GM19463 (cell line): Measurements from ENCODE around the gene METTL9.
"Not testable (repeated sequence)": the region's sequence is repeated elsewhere in the genome, so short reads cannot be mapped to it uniquely, and the experiment has no call there.

ENCODE experiments used
- ATAC-seq: cut with Tn5 transposase; IDR thresholded peaks from one replicate; pipeline ENCODE4 v1.9.1; 2021; ENCODE audit warnings: mild to moderate bottlenecking, moderate library complexity; ENCODE audit not compliant: unreplicated experiment

Gene METTL9

DNA sequence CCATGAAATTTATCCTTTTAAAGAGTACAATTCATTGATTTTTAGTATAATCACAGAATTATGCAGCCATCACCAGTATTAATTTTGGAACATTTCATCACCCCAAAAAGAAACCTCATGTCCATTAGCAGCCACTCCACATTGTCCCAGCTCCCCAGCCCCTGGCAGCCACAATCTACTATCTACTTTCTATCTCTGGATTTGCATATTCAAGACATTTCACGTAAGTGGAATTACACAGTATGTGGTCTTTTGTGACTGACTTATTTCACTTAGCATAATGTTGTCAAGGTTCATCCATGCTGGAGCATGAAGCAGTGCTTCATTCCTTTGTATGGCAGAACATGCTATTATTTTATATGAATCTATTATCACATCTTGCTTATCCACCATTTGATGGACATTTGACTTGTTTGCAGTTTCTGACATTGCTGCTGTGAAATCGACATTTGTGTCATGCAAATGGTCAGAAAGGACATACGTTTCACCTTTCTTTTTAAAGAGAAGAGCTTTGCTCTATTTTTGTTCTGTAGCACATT lies 10.7 kb downstream of the METTL9 start:
- no peak for ATAC-seq

- ATAC-seq = no peak
Observed at GRCh38 chr16:21610766-21611165, 11.4 kb downstream of the METTL9 start.

- ATAC-seq = no peak
Observed at GRCh38 chr16:21611198-21611555, 11.8 kb downstream of the METTL9 start.

- ATAC-seq = no peak
Observed at GRCh38 chr16:21611556-21612384, 12.4 kb downstream of the METTL9 start.

GRCh38 chr16:21613361-21613760 lies 14.0 kb downstream of the METTL9 start:
- ATAC-seq = no peak

DNA sequence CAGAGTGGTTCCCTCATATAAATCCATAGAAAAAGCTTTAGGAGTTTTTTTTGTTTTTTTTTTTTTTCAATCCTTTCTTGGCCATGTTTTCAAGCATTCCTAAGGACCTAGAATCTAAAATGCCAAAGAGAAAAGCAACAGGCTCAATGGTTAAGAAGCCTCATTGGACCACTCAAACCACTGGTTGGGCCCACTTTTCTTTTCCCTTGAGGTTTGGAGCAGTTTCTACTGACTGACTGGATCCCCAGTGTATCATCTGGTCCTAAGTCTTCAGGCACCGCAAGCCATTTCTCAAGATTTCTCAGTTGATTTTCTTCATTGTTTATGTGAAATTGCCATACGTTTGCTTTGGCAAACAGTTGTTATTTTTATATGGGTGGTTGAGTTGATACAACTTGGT lies 14.4 kb downstream of the METTL9 start:
- ATAC-seq = no peak

DNA sequence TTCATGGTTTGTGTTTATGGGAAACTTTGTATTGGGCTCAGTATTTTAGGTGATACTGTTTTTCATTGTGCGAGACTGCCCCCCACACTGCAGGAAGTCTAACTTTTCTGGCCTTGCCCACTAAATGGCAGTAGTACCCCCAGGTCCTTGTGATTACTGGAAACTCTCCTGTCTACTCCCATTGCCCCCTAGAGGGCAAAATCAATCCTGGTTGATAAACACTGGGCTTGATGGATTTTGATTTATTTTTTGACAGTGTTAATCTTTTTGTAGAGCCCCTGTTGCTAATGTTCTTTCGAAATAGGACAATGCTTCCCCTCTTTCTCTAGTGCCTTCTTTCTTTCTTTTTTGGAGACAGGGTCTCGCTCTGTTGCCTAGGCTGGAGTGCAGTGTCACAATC lies 15.5 kb downstream of the METTL9 start:
- no peak for ATAC-seq

GRCh38 chr16:21617607-21618006 lies 18.2 kb downstream of the METTL9 start:
- no peak for ATAC-seq

DNA sequence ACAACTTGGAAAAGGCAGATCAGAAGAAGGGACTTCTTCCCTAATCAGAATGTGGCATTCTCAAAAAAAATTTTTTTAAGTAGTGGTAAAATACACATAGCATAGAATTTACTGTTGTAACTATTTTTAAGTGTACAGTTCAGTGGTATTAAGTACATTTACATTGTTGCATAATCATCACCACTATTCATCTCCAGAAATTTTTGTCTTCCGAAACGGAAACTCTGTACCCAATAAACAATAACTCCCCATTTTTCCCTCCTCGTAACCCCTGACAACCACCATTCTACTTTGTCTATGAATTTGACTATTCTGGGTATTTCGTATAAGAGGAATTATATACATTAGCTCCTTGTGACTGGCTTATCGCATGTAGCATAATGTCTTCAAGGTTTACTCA lies 18.9 kb downstream of the METTL9 start:
- ATAC-seq = no peak

- no peak for ATAC-seq
Observed at GRCh38 chr16:21619765-21620425, 20.5 kb downstream of the METTL9 start.

- ATAC-seq = no peak
Observed at GRCh38 chr16:21620592-21620991, 21.2 kb downstream of the METTL9 start.

DNA sequence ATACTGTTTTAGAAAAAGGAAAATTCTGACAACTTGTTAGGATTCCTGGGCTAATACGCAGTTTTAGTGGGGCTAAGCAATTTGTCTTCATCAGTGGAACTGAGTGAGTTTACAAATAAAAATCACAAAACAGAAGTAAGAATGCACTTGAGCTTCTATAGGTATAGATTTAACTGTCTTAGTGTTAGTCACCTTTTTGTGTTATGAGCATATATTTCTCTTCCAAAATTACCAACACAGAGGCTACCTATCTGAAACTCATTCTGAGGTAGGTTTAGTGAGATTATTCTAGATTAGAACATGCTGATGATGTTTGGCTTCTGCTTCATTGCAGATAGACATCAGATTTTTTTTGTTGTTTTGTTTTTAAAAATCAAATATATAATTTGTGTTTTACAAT lies 23.2 kb downstream of the METTL9 start:
- no peak for ATAC-seq

GRCh38 chr16:21625026-21625425 lies 25.6 kb downstream of the METTL9 start:
- no peak for ATAC-seq

GRCh38 chr16:21626659-21627277 lies 27.4 kb downstream of the METTL9 start:
- ATAC-seq = no peak

DNA sequence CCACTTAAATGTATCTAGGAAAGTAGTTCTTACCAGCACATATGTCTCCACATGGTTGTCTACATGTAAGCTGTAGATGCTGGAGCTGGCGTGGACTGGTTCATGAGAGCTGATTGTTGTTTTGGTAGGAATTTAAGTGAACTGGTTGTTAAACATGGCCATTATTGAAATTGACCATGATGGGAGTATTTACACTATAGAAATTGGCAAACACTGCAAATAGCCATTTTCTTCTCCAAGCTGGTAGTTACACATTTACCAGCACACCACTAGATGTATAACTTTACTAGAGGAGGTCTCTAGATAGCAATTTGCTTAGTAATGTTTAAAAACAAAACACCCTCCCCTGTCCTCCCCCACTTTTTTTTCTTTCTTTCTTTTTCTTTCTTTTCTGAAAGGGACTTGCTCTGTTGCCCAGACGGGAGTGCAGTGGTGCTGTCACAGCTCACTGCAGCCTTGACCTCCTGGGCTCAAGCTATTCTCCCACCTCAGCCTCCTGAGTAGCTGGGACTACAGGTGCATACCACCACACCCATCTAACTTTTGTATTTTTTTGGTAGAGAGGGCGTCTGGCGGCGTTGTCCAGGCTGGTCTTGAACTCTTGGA lies 28.8 kb downstream of the METTL9 start:
- no peak for ATAC-seq

- no peak for ATAC-seq
Observed at GRCh38 chr16:21628772-21629171, 29.4 kb downstream of the METTL9 start.

GRCh38 chr16:21629616-21630539 lies 30.5 kb downstream of the METTL9 start:
- ATAC-seq = not testable (repeated sequence)

GRCh38 chr16:21630866-21631265 lies 31.5 kb downstream of the METTL9 start:
- not testable (repeated sequence) for ATAC-seq

DNA sequence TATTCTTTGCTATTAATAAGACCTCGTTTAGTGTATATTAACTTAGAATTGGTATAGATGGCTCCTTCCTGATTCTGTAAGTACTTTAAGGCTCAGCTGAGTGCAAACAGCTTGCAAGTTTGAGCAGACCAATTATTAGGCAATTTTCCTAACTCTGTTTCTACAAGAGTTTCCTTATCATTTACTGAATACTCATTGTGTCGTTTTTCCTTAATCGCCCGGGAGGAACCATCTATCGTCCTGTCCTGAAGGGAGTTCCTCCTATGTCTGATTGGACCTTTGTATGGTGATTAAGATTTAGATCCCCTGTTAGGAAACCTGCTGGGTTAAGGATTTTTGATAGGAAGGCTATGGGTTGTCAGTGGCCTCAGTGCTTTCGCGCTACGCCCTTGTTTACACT lies 32.0 kb downstream of the METTL9 start:
- ATAC-seq = not testable (repeated sequence)

DNA sequence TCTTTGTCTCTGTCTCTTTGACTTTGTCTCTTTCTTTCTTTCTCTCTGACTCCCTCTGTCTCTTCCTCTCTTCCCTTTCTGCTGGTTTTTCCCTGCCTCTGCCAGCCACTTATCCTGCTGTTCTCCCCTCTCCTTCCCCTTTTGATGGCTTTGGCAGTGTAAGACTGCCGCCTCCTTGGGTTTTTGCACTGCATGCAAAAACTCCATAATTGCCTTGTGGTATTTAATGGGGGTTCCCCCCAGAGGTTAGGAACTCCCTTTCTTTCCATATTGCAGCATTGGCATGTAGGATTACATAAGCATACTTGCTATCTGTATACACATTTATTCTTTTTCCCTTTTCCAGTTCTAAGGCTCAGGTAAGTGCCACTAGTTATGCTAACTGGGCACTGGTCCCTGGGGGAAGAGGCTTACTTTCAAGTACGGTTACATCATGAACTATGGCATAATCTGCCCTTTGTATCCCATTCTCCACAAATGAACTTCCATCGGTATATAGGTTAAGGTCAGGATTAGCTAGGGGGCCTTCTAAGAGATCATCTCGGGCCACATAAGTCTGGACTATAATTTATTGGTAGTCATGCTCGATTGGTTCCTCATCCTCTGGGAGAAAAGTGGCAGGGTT lies 32.7 kb downstream of the METTL9 start:
- not testable (repeated sequence) for ATAC-seq
